H9 (cell line): ENCODE data around the gene CTXN3. TPM values are rescaled to one million over a fixed set of nuclear protein-coding genes. Genes with fewer than 3 reads are reported as not detected.

Source experiments
- DNase-seq: peaks from one replicate; pipeline ENCODE4 v3.0.0-alpha.2; 2017
- H2AFZ ChIP-seq: one replicate; pipeline ENCODE4 v1.6.1; 2013; ENCODE audit warnings: mild to moderate bottlenecking, low read length, control low read depth, moderate library complexity
- H2AK5ac ChIP-seq: 2 replicates; pipeline ENCODE4 v1.6.1; 2013; ENCODE audit warnings: low read length, control low read depth, mixed read lengths; ENCODE audit not compliant: insufficient read length
- H2BK120ac ChIP-seq: one replicate; pipeline ENCODE4 v1.6.1; 2013; ENCODE audit warnings: low read depth, mild to moderate bottlenecking, low read length, control low read depth, inconsistent platforms; ENCODE audit not compliant: poor library complexity, severe bottlenecking
- H2BK12ac ChIP-seq: 2 replicates; pipeline ENCODE4 v1.6.1; 2013; ENCODE audit warnings: low read length, control low read depth, mixed read lengths, low read depth; ENCODE audit not compliant: insufficient read length
- H2BK15ac ChIP-seq: 2 replicates; pipeline ENCODE4 v1.6.1; 2013; ENCODE audit warnings: low read depth, low read length, control low read depth
- H2BK20ac ChIP-seq: one replicate; pipeline ENCODE4 v1.6.1; 2013; ENCODE audit warnings: low read depth, mild to moderate bottlenecking, low read length, control low read depth, inconsistent platforms; ENCODE audit not compliant: poor library complexity, severe bottlenecking
- H2BK5ac ChIP-seq: 2 replicates; pipeline ENCODE4 v1.6.1; 2013; ENCODE audit warnings: low read length, control low read depth, mixed read lengths; ENCODE audit not compliant: insufficient read length
- H3K14ac ChIP-seq: 2 replicates; pipeline ENCODE4 v1.6.1; 2013; ENCODE audit warnings: low read length, control low read depth; ENCODE audit not compliant: insufficient read depth
- H3K18ac ChIP-seq: 2 replicates; pipeline ENCODE4 v1.6.1; 2013; ENCODE audit warnings: low read depth, mild to moderate bottlenecking, mixed read lengths, low read length, control low read depth; ENCODE audit not compliant: insufficient read length
- H3K23ac ChIP-seq: 2 replicates; pipeline ENCODE4 v1.6.1; 2013; ENCODE audit warnings: low read length, control low read depth, mixed read lengths, low read depth; ENCODE audit not compliant: insufficient read length
- H3K23me2 ChIP-seq: 2 replicates; pipeline ENCODE4 v1.6.1; 2013; ENCODE audit warnings: low read depth, mild to moderate bottlenecking, mixed read lengths, low read length, control low read depth; ENCODE audit not compliant: insufficient read length, poor library complexity, severe bottlenecking
- H3K27ac ChIP-seq: 2 replicates; pipeline ENCODE4 v1.5.1; 2013; ENCODE audit warnings: low read length, control low read depth, mixed read lengths, low read depth; ENCODE audit not compliant: insufficient read length
- H3K27me3 ChIP-seq: 2 replicates; pipeline ENCODE4 v1.6.1; 2013; ENCODE audit warnings: low read length, control low read depth, inconsistent platforms; ENCODE audit not compliant: insufficient read depth
- H3K4ac ChIP-seq: 2 replicates; pipeline ENCODE4 v1.6.1; 2013; ENCODE audit warnings: low read depth, mild to moderate bottlenecking, control low read depth, inconsistent platforms, low read length, moderate library complexity
- H3K4me1 ChIP-seq: 2 replicates; pipeline ENCODE4 v1.6.1; 2013; ENCODE audit warnings: low read length, control low read depth, inconsistent platforms; ENCODE audit not compliant: insufficient read depth
- H3K4me2 ChIP-seq: 2 replicates; pipeline ENCODE4 v1.6.1; 2013; ENCODE audit warnings: low read length, control low read depth, mixed read lengths; ENCODE audit not compliant: insufficient read length, insufficient read depth
- H3K56ac ChIP-seq: 2 replicates; pipeline ENCODE4 v1.6.1; 2013; ENCODE audit warnings: low read depth, mild to moderate bottlenecking, mixed read lengths, low read length, control low read depth; ENCODE audit not compliant: insufficient read length
- H3K79me1 ChIP-seq: 2 replicates; pipeline ENCODE4 v1.6.1; 2013; ENCODE audit warnings: low read depth, mild to moderate bottlenecking, moderate library complexity, low read length, control low read depth, inconsistent platforms; ENCODE audit not compliant: insufficient read depth, poor library complexity, severe bottlenecking
- H3K79me2 ChIP-seq: 2 replicates; pipeline ENCODE4 v1.6.1; 2013; ENCODE audit warnings: low read length, control low read depth, inconsistent platforms; ENCODE audit not compliant: insufficient read depth
- H3K9ac ChIP-seq: 2 replicates; pipeline ENCODE4 v1.6.1; 2013; ENCODE audit warnings: low read length, control low read depth, mixed read lengths; ENCODE audit not compliant: insufficient read length; ENCODE audit errors: extremely low read depth
- H3K9me3 ChIP-seq: one replicate; pipeline ENCODE4 v1.6.1; 2013; ENCODE audit warnings: low read depth, low read length, inconsistent platforms; ENCODE audit not compliant: control insufficient read depth
- H3T11ph ChIP-seq: one replicate; pipeline ENCODE4 v1.6.1; 2013; ENCODE audit warnings: mild to moderate bottlenecking, low read length, control low read depth, inconsistent platforms
- H4K20me1 ChIP-seq: one replicate; pipeline ENCODE4 v1.6.1; 2013; ENCODE audit not compliant: control insufficient read depth, insufficient read length, insufficient read depth
- H4K5ac ChIP-seq: 2 replicates; pipeline ENCODE4 v1.6.1; 2013; ENCODE audit warnings: low read depth, mild to moderate bottlenecking, mixed read lengths, low read length, control low read depth; ENCODE audit not compliant: insufficient read length
- H4K8ac ChIP-seq: replicated peaks from 2 replicates; pipeline ENCODE4 v1.6.1; 2013; ENCODE audit warnings: low read length, control low read depth, mixed read lengths, low read depth; ENCODE audit not compliant: insufficient read length
- H4K91ac ChIP-seq: 2 replicates; pipeline ENCODE4 v1.6.1; 2013; ENCODE audit warnings: low read depth, mild to moderate bottlenecking, moderate library complexity, mixed read lengths, low read length, control low read depth; ENCODE audit not compliant: insufficient read length
- H3K27ac Mint-ChIP-seq, 3 experiments: 2 replicates in 2 of 3; 3 replicates in 1 of 3; pipeline ENCODE4 v1.8.0; 2020 to 2021; ENCODE audit warnings: mixed read lengths in 3 of 3, mild to moderate bottlenecking in 1 of 3, moderate library complexity in 1 of 3
- H3K27me3 Mint-ChIP-seq: 2 replicates; pipeline ENCODE4 v1.8.0; 2021; ENCODE audit warnings: low read depth, mild to moderate bottlenecking, moderate library complexity, mixed read lengths
- H3K36me3 Mint-ChIP-seq, 3 experiments: 2 replicates in 2 of 3; 3 replicates in 1 of 3; pipeline ENCODE4 v1.8.0; 2020 to 2021; ENCODE audit warnings: low read depth in 3 of 3, mixed read lengths in 3 of 3; ENCODE audit not compliant: insufficient read depth in 1 of 3
- H3K4me1 Mint-ChIP-seq, 2 experiments: 2 replicates each; pipeline ENCODE4 v1.8.0; 2020; ENCODE audit warnings: mixed read lengths in 2 of 2
- H3K4me3 Mint-ChIP-seq, 2 experiments: 2 replicates in 1 of 2; 3 replicates in 1 of 2; pipeline ENCODE4 v1.8.0; 2020 to 2021; ENCODE audit warnings: mild to moderate bottlenecking in 2 of 2, mixed read lengths in 2 of 2, moderate library complexity in 1 of 2
- H3K9me3 Mint-ChIP-seq, 2 experiments: 2 replicates in 1 of 2; 3 replicates in 1 of 2; pipeline ENCODE4 v1.8.0; 2020; ENCODE audit warnings: mild to moderate bottlenecking in 2 of 2, mixed read lengths in 2 of 2, moderate library complexity in 1 of 2
- CTCF ChIP-seq: fragments of 200-600 bp; sonication (generic); conservative IDR thresholded peaks from 3 replicates; pipeline ENCODE4 v1.8.0; 2021; ENCODE audit warnings: antibody characterized with exemption, mild to moderate bottlenecking
- WGBS: extraction: QIAGEN DNeasy Blood & Tissue Kit; methylation state at CpG from one replicate; pipeline ENCODE4 v1.1.7; 2013; ENCODE audit warnings: missing lambda C conversion rate, low lambda C conversion rate, mixed read lengths; ENCODE audit not compliant: insufficient read length; ENCODE audit errors: extremely low coverage; 5-methylcytosine and 5-hydroxymethylcytosine counted together
- total RNA-seq: library from RNA; stranded (reverse); gene quantifications from 2 replicates; pipeline ENCODE4 v1.2.1, GENCODE V29; 2021

Gene CTXN3
- total RNA-seq, 1 experiment from 2014 or later = not detected

- no peaks in the 10 kb centered on the region for H3K27me3 Mint-ChIP-seq
- Histone ChIP-seq H3K4me1 (peaks cover 8% of the 10 kb centered on the region; the same call in 1 of the 2 replicates), H2BK120ac (no peak overlapping the region), H2BK5ac (no peak overlapping the region), H3K23ac (no peak overlapping the region), H3K27ac (no peak overlapping the region), H3K23me2 (no peaks in the 10 kb centered on the region), H2BK15ac (no peak overlapping the region), H3K18ac (no peak overlapping the region), H4K91ac (no peak overlapping the region), H4K20me1 (no peaks in the 10 kb centered on the region), H2AFZ (no peak overlapping the region), H3K4ac (no peak overlapping the region), H2BK12ac (no peak overlapping the region), H3K27me3 (no peaks in the 10 kb centered on the region; the same call in 1 of the 2 replicates), H2AK5ac (no peak overlapping the region), H3K9ac (no peak overlapping the region), H3K4me2 (no peak overlapping the region), H3K79me2 (no peaks in the 10 kb centered on the region), H3K14ac (no peak overlapping the region), H3T11ph (no peak overlapping the region), H3K9me3 (no peaks in the 10 kb centered on the region), H2BK20ac (no peak overlapping the region), H3K56ac (no peak overlapping the region), H4K5ac (no peak overlapping the region), H4K8ac (no peak overlapping the region), H3K79me1 (no peaks in the 10 kb centered on the region)
- no peaks in the 10 kb centered on the region for H3K9me3 Mint-ChIP-seq
- peak overlapping the region in 1 of 3 experiments; percentile 64; a peak in 1 of 7 replicates for H3K27ac Mint-ChIP-seq
- no peak overlapping the region for H3K4me3 Mint-ChIP-seq
- no CpG with 5 or more reads among the region's 8 CpGs for WGBS
- peaks cover 14 to 18% of the 10 kb centered on the region in 2 experiments for H3K4me1 Mint-ChIP-seq
- TF ChIP-seq CTCF = no peak
- no peaks in the 10 kb centered on the region for H3K36me3 Mint-ChIP-seq
- DNase-seq = no peak
These were observed 45.7 kb upstream of the CTXN3 start for GRCh38 chr5:127602896-127603844.
